ENCODE data around the gene SPDYC.
"Not testable (repeated sequence)": the region's sequence is repeated elsewhere in the genome, so short reads cannot be mapped to it uniquely, and the experiment has no call there.

The SPDYC gene

DNA sequence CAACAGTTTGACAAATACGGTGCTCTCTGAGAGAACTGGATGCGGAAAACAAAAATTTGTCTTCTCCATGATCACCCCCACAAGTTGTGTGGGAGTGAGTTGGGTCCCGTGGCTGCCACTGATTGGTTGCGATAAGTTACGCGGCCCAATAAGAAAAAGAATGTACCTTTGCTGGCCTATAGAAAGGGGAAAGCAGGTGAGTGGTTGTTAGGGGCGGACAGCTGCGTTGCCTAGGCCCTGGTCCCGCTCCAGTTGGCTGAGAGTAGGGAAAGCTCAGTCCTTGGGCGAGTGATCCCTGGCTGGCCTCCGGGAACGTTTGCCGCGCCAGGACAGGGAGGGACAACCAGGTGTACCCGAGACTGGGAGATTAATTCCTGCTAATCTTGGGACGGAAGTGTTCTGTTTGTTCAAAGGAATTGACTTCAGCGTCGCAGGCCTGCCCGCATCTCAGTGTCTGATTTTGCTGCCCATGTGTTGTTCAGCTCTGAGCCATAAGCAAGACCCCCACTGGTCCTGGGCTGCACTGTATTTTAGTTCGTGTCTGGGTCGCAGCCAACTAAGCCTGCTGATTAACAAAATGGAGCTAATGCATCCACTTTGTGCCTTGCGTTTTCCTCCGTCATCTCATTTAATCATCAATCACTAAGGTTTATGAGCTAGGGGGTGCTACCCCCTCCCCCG is 34.9 kb upstream of the SPDYC start:
- peak; percentile 83 for DNase-seq

DNA sequence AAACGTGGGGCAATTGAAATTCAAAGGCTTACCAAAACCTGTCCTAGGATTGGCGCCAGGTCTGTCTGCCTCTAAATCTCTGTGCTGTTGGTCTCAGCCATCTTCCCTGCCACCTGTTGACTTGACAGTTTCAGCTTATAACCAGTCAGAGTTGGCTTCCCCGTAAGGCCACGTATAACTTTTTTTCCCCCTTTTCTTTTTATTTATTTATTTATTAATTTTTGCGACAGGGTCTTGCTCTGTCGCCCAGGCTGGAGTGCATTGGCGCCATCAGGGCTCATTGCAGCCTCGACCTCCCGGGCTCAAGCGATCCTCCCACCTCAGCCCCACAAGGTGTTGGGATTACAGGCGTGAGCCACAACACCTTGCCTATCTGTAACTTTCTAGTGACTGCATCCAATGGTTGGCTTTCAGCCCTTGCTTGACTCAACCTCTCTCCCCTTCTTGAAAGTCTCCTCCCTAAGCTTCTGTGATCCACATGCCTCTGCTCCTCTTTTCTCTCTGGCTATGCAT is 34.3 kb upstream of the SPDYC start:
- DNase-seq = no peak

DNA sequence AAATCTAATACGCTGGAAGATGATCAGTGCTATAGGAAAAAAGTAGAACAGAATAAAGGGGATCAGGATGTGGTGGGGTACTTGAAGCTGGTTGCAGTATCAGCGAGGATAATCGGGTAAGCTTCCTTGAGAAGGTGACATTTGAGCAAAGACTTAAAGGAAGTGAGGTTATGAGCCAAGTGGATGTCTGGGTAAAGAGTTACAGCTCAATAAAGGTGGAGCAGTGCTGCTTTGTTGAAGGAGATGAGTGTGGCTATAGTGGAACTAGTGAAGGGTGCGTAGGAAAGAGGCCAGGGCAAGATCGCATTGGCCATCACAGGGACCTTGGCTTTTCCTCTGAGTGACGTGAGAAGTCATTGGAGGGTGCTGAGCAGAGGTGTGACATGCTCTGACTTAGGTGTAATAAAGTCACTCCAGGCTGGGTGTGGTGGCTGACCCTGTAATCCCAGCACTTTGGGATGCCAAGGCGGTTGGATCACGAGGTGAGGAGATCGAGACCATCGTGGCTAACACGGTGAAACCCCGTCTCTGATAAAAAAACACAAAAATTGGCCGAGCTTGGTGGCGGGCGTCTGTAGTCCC is 33.4 kb upstream of the SPDYC start:
- no peak for DNase-seq

DNA sequence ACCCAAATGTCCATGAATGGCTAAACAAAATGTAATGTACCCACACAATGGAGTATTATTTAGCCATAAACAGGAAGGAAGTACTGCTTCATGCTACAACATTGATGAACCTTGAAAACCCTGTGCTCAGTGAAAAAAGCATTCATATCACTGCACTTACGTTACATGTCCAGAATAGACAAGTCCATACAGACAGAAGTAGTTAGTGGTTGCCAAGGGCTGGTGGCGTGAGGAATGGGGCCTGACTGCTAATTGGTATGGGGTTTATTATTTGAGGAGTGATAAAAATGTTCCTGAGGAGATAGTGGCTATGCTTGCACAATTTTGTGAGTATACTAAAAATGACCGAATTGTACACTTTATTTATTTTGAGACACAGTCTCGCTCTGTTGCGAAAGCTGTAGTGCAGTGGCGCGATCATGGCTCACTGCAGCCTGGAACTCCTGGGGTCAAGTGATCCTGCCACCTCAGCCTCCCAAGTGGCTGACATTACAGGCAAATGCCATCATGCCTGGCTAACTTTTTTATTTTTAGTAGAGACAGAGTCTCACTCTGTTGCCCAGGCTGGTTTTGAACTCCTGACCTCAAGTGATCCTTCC is 28.0 kb upstream of the SPDYC start:
- no peak for DNase-seq

DNA sequence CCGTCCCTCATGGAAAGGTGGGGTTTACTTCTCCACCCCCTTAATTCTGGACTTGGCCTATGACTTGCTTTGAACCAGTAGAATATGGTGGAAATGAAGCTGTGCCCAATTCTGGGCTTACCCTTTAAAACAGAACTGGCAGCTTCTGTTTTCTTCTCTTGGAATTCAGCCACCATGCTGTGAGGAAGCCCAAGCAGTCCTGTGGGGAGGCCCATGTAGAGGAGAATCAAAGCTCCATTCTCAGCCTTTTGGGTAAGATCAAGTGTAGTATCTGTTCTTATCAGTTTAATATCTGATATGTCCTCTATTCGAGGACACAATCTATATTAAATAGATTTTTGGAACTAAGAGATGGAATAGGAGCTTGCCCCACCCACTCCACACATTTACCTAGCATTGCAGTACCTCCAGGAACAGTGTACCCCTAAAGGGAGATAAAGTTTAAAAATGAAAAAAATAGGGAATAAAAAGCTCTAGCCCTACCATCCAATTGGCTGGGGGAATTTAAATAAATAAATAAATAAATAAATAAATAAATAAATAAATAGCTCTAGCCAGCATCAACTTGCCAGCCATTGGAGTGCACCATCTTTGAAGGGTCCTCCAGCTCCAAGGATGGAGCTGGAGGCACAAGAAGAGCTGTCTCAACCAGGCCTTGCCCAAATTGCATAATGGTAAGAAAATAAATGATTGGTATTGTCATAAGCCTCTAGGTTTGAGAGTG is 22.5 kb upstream of the SPDYC start:
- no peak for DNase-seq

DNA sequence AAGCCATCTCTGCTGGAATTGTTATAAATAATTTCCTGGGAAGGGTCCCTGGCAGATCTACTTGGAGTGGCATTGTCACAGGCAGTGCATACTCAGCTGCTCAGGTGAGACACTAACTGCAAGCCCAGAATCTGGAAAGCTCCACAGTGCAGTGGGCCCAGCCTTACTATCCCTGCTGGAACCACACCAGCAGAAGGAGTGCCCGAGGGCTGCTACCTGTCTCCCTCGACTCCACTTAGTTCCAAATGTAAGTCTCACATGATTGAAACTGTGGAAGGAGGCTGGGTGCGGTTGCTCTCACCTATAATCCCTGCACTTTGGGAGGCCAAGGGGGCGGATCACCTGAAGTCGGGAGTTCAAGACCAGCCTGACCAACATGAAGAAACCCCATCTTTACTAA is 21.4 kb upstream of the SPDYC start:
- no peak for DNase-seq

DNA sequence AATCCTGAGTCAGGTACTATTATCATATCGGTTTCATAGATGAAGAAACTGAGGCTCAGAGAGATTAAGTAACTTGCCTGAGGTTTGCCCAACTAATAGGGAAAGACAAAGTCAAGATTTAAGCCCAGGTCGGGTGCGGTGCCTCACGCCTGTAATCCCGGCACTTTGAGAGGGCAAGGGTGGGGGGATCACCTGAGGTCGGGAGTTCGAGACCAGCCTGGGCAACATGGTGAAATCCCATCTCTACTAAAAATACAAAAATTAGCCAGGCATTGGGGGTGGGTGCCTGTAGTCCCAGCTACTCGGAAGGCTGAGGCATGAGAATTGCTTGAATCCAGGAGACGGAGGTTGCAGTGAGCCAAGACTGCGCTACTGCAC is 19.9 kb upstream of the SPDYC start:
- not testable (repeated sequence) for DNase-seq

DNA sequence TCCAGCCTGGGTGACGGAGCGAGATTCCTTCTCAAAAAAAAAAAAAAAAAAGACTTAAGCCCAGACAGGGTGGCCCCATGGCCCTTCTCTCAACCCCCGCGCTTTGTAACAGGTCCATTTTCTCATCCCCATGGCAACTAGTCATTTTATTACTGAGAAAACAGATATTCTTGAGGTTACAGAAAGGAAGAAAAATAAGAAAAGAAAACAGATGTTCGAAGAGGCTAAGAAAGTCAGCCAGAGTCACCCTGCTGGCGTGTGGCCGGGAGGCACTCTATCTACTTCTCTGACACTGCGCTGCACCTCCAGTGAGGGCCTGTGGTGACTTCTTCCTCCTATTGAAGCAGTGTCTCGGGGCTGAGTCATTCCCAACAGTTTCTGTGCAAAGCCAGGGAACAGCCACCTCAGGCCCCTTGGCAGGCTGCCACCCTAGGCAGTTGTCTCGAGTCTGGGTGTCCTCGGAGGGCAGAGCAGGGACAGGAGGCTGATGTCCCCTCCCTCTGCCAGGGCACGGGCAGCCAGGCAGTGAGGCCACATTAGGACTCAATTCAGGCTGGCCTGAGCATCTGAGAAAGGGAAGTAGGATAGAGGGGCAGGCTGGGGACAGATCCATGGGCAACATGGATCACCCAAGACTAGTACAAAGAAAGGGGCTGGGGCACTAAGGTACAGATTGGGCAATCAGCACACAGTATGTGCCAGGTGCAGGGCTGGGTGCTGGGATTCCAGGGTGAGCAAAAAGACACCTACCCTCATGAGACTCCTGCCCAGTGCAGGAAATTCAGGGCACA is 19.3 kb upstream of the SPDYC start:
- DNase-seq = no peak

DNA sequence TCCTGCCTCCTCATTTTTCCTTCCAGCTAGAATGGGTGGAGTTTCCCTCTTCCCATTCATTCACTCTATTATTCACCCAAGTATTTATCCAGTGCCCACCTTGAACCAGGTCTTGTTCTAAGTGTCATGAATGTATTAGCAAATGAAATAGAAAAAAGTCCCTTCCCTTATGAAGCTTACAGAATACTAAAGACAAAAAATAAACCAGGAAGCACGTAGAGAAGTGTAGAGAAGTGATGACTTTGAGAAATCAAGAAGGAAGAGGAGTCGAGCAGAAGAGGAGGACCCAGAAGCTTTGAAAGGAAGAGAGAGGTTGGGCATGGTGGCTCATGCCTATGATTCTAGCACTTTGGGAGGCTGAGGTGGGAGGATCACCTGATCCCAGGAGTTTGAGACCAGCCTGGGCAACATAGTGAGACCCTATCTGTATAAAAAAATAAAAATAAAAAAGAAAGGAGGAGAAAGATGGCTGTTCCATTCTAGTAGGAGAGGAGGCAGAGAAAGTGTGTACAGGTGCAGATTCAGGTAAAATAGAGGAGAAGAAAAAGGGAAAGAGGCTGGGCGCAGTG is 18.6 kb upstream of the SPDYC start:
- DNase-seq = no peak

DNA sequence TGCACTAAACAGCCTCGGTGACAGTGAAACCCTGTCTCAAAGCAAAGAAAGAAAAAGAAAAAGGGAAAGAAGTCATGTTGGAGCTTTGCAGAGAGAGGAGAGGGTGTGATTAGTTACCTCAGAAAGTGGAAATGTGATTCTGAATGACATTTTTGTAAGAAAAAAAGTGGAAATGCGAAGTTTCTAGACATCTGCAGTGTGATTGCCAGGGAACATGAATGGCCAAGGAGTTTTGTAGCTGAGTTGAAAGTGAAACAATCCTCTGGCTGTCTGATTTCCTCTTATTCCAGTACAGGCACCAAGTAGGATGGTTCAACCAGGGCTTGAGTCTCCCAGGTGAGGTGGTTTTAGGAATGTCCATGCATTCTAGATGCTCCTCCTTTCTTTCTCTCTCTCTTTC is 17.9 kb upstream of the SPDYC start:
- no peak for DNase-seq

DNA sequence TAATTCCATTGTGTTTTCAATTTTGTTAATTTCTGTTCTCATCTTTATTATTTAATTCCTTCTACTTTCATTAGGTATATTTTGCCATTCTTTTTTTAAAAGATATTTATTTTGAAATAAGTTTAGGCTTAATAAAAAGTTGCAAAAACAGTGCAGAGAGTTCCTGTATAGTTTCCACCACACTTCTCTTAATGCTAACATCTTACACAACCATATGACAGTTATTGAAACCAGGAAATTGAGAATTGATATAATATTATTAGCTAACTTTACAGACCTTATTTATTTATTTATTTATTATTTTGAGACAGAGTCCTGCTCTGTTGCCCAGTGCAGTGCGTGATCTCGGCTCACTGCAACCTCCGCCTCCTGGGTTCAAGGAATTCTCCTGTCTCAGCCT is 13.8 kb upstream of the SPDYC start:
- no peak for DNase-seq

DNA sequence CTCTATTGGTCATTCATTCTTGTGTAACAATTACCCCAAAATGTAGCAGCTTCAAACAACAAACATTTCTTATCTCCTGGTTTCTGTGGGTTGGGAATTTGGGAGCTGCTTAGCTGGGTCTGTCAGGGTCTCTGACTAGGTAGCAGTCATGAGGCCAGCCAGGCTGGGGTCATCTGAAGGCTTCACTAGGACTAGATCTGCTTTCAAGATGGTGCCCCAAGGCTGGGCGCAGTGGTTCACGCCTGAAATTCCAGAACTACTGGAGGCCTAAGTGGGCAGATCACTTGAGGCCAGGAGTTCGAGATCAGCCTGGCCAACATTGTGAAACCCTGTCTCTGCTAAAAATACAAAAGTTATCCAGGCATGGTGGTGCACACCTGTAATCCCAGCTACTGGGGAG is 13.1 kb upstream of the SPDYC start:
- no peak for DNase-seq

DNA sequence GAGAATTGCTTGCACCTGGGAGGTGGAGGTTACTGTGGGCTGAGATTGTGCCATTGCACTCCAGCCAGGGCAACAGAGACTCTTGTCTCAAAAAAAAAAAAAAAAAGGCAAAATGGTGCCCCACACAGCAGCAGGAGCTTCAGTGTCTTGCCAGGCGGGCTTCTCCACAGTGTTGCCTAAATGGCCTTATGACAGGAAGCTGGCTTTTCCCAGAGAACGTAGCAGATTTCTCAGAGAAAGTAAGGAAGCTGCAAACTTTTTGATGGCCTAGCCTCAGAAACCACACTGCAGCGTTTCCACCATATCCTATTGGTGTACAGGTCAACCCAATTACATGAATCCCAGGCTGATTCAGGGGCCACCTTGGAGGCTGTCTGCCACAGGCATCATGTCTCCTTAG is 12.7 kb upstream of the SPDYC start:
- no peak for DNase-seq

DNA sequence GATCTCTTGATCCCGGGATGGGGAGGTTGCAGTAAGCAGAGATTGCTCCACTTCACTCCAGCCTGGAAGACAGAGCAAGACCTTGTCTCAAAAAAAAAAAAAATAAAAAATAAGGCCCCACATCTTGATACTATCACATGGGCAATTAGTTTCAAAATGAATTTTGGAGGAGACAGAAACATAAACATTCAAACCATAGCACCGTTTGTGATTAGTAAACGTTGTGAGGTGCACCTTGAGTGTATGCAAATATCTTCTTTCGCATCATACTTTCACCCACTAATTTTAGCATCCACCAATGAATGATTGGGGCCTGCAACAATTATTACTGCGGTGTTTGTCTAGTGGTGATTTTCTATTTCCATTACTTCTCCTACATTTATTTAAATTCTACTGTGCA is 11.0 kb upstream of the SPDYC start:
- DNase-seq = no peak

DNA sequence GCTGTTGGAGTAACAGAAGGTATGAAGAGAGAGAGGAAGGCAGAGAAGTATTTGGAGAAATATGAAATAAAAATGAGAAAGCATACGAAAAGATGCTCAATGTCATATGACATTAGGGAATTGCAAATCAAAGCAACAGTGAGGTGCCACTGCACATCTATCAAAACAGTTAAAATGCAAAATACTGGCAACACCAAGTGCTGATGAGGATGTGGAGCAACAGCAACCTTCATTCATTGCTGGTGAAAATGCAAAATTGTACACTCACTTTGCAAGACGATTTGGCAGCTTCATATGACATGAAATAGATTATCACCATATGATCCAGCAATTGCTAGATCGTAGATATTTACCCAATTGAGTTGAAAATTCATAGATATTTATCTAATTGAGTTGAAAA is 9.4 kb upstream of the SPDYC start:
- DNase-seq = no peak

DNA sequence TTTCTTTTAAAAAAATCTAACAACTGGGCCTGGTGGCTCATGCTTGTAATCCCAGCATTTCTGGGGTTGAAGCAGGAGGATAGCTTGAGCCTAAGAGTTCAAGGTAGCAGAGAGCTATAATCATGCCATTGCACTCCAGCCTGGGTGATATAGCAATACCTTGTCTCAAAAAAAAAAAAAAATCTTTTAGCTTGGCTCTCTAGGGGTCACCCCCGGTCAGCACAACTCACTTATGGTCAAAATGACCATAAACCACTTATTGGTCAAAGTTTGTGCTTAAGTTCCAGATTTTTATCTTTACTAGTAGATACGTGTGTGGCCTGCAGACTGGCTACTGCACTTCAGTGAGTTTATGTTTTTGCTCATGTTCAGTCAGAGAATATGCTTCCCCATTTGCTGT is 6.3 kb upstream of the SPDYC start:
- no peak for DNase-seq

DNA sequence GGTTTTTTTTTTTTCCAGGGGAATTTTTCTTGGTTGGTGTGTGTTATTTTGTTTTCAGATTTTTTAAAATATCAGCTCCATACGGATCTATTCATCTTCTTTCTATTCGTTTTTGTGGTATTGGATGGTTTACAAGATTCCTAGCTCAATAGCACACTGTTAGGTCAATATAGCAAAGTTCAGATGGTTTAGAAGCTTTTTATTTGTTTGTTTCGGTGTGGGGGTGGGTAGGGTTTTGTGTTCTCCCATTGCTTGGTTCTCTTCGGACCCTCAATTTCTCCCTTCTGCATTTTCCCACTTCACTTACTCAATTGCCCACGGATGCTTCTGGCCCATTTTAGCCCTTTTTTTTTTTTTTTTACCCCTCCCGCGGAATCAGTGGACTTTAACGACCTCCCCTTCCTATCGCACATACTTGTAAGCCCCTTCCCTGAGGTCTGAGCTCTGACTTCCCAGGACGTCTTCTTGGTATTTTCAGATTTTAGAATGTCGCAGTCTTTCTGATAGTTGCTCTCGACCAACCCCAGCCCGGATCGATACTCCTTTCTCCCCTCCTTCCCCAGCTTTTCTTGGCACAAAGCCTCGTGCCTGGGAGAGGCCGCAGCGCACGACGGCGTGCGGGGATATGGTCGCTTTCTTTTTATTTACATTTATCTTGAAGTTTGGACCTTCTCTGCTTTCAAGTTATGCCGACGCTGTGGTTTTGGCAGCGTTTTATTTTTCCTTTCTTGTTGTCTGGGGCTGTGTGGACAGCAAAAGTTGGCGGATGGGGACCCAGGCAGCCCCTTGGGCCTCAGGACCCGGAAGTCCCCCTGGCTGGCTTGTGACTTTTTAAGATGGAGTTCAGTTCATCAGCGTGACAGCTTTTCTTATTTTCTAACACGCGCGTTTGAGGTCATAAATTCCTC is 4.4 kb upstream of the SPDYC start:
- no peak for DNase-seq

DNA sequence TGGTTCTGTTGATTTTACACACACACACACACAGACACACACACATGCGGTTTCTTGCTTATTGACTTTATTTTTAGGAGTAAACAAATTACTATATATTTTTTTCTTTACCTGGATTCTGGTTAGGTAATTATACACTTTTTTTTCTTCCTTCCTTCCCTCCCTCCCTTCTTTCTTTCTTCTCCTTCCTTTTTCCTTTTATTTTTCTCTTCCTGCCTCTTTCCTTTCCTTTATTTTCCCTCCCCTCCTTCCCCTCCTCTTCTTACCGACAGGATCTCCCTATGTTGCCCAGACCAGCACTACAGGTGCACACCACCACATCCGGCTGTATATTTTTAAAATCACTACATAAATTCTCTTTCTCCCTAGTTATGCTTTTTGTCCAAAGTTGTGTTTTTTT is 3.1 kb upstream of the SPDYC start:
- DNase-seq = no peak

DNA sequence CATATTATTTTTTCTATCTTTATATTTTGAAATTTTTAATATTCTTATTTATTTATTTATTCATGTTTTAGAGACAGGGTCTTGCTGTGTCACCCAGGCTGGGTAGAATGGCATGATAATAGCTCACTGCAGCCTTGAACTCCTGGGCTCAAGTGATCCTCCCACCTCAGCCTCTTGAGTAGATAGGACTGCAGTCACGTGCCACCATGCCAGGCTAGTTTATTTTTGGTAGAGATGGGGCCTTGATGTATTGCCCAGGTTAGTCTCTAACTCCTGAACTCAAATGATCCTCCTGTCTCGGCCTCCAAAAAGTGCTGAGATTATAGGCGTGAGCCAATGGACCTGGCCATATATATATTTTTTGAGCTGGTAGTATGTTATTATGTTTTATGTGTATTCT is 2.4 kb upstream of the SPDYC start:
- DNase-seq = no peak

DNA sequence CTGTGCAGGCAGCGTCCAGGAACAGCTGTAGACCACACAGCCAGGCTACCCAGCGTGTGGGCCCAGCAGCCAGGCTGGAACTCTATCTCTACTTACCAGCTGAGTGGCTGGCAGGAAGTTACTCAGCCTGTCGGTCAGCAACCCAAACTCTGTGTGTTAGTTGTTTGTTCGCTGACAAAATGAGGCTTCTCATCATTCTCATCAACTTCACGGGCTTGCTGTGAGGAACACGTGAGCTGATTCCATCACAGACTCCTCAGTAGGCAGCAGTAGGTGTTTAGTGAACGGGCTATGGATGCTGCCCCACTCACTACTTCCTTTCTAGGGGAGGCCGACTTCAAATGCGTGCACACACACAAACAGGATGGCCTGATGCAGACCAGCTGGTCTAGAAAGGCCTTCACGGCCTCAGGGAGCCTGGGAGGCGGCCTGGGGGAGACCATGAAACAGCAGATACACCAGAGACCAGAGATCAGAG is 830 bp upstream of the SPDYC start:
- DNase-seq = no peak

DNA sequence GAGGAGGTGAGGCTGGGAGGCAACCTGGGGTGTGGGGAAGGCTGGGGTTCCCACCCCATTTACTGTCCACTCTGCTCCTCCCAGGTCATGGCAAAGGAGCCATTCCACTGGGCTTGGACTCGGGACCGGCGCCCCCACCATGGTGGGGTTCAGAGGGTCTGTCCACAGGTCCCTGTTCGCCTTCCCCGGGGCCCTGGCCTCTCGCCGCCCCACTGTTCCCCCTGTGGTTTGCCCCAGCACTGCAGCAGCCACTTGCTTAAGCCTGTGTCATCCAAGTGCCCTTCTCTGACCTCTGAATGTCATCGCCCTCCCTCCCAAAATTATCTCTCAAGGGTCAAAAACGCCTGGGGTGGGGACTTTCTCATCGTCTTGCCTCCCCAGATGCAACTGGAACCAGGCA is 2.6 kb downstream of the SPDYC start:
- DNase-seq = no peak
